SK-N-SH (cell line): ENCODE data around the gene PRKCQ. TPM values are rescaled to one million over a fixed set of nuclear protein-coding genes. Genes with fewer than 3 reads are reported as not detected.
"Not testable (repeated sequence)": the region's sequence is repeated elsewhere in the genome, so short reads cannot be mapped to it uniquely, and the experiment has no call there.

Source experiments
- CTCF ChIA-PET: fragments of 300-600, 350-600 bp; formaldehyde crosslinking; extraction: SDS; loops from one replicate; lab custom pipeline; 2021; lab: Yijun Ruan, JAX
- POLR2A ChIA-PET: fragments of 350-600 bp; sonication (Branson Sonifier 250); formaldehyde crosslinking; extraction: SDS; loops from one replicate; lab custom pipeline; 2020; ENCODE audit warnings: antibody characterized with exemption, inconsistent platforms; lab: Yijun Ruan, JAX
- DNase-seq: peaks from one replicate; pipeline ENCODE4 v3.0.0; 2012
- H2AFZ ChIP-seq: fragments of 200-600 bp; sonication (generic); 2 replicates; pipeline ENCODE4 v1.8.1; 2016; ENCODE audit warnings: antibody characterized with exemption, mild to moderate bottlenecking, low read depth
- H3F3A ChIP-seq: fragments of 200-600 bp; sonication (generic); replicated peaks from 2 replicates; pipeline ENCODE3; 2016; ENCODE audit warnings: antibody characterized with exemption, mild to moderate bottlenecking; ENCODE audit not compliant: insufficient read depth
- H3K27ac ChIP-seq, 2 experiments: fragments of 200-500 bp in 1 of 2; fragments of 200-600 bp in 1 of 2; sonication (Bioruptor generic) in 1 of 2; sonication (generic), shearing (Covaris generic) in 1 of 2; 2 replicates each; pipeline versions ENCODE4 v1.5.1 to v1.6.1; 2014 to 2016; ENCODE audit warnings: low read depth in 2 of 2, inconsistent platforms in 1 of 2, low read length in 1 of 2, mild to moderate bottlenecking in 1 of 2, mixed read lengths in 1 of 2
- H3K27me3 ChIP-seq: fragments of 200-600 bp; sonication (generic), shearing (Covaris generic); 2 replicates; pipeline ENCODE4 v1.6.1; 2016; ENCODE audit warnings: mixed run types; ENCODE audit not compliant: insufficient read depth
- H3K36me3 ChIP-seq, 2 experiments: fragments of 200-500 bp in 1 of 2; fragments of 200-600 bp in 1 of 2; sonication (Bioruptor generic) in 1 of 2; sonication (generic) in 1 of 2; replicated peaks in 1 of 2; 2 replicates each; pipeline versions ENCODE3 to v1.5.1; 2014 to 2016; ENCODE audit warnings: low read length in 1 of 2, mild to moderate bottlenecking in 1 of 2; ENCODE audit not compliant: insufficient read depth in 2 of 2, control insufficient read depth in 1 of 2
- H3K4me1 ChIP-seq, 2 experiments: fragments of 200-500 bp in 1 of 2; fragments of 200-600 bp in 1 of 2; sonication (Bioruptor generic) in 1 of 2; sonication (generic), shearing (Covaris generic) in 1 of 2; 2 replicates each; pipeline versions ENCODE4 v1.5.1 to v1.6.1; 2014 to 2016; ENCODE audit warnings: low read depth in 1 of 2, low read length in 1 of 2, mixed run types in 1 of 2; ENCODE audit not compliant: insufficient read depth in 2 of 2, control insufficient read depth in 1 of 2
- H3K4me2 ChIP-seq: fragments of 200-600 bp; sonication (generic), shearing (Covaris generic); 2 replicates; pipeline ENCODE4 v1.6.1; 2017; ENCODE audit warnings: mixed run types
- H3K4me3 ChIP-seq, 2 experiments: fragments of 200-500 bp in 1 of 2; fragments of 200-600 bp in 1 of 2; sonication (Bioruptor generic) in 1 of 2; sonication (generic), shearing (Covaris generic) in 1 of 2; 2 replicates each; pipeline versions ENCODE4 v1.5.1 to v1.8.1; 2014 to 2016; ENCODE audit warnings: low read depth in 2 of 2, inconsistent platforms in 1 of 2, low read length in 1 of 2, mild to moderate bottlenecking in 1 of 2, mixed read lengths in 1 of 2, moderate library complexity in 1 of 2
- H3K79me2 ChIP-seq: fragments of 200-600 bp; sonication (generic); 2 replicates; pipeline ENCODE4 v1.8.1; 2017; ENCODE audit warnings: mild to moderate bottlenecking; ENCODE audit not compliant: insufficient read depth
- H3K9ac ChIP-seq: fragments of 200-600 bp; sonication (generic); 2 replicates; pipeline ENCODE4 v1.6.1; 2017; ENCODE audit warnings: mixed run types
- H3K9me2 ChIP-seq: fragments of 200-600 bp; sonication (generic); 2 replicates; pipeline ENCODE4 v1.6.1; 2017; ENCODE audit warnings: mixed run types
- H3K9me3 ChIP-seq: fragments of 200-600 bp; sonication (generic); 2 replicates; pipeline ENCODE4 v1.6.1; 2017; ENCODE audit warnings: mixed run types, mild to moderate bottlenecking, moderate library complexity
- H4K20me1 ChIP-seq: fragments of 200-600 bp; sonication (generic); 2 replicates; pipeline ENCODE4 v1.6.1; 2017; ENCODE audit warnings: mild to moderate bottlenecking, mixed run types; ENCODE audit not compliant: insufficient read depth
- EZH2phosphoT487 ChIP-seq: fragments of 200-600 bp; sonication (generic); IDR thresholded peaks from 2 replicates; pipeline ENCODE4 v1.6.1; 2017; ENCODE audit warnings: low read depth, mixed run types, mild to moderate bottlenecking, antibody characterized with exemption, moderate library complexity, borderline replicate concordance
- FOSL2 ChIP-seq: IDR thresholded peaks from 2 replicates; pipeline ENCODE4 v1.4.0; 2012; ENCODE audit warnings: low read depth, mild to moderate bottlenecking, moderate library complexity, borderline replicate concordance
- GABPA ChIP-seq: IDR thresholded peaks from 2 replicates; pipeline ENCODE4 v1.4.0; 2012; ENCODE audit warnings: low read depth, mild to moderate bottlenecking
- IRF3 ChIP-seq: fragments of 150-350 bp; IDR thresholded peaks from 2 replicates; pipeline ENCODE4 v1.6.1; 2016; ENCODE audit warnings: mild to moderate bottlenecking, low read depth, low read length
- JUND ChIP-seq: IDR thresholded peaks from 2 replicates; pipeline ENCODE4 v1.4.0; 2012
- MEF2A ChIP-seq: IDR thresholded peaks from 2 replicates; pipeline ENCODE4 v1.4.0; 2012; ENCODE audit warnings: low read depth, borderline replicate concordance
- MXI1 ChIP-seq: IDR thresholded peaks from 2 replicates; pipeline ENCODE4 v1.6.1; 2012; ENCODE audit warnings: mild to moderate bottlenecking, low read depth, low read length, improper control_type of control experiment
- NRF1 ChIP-seq: IDR thresholded peaks from 2 replicates; pipeline ENCODE4 v1.6.1; 2012; ENCODE audit warnings: low read depth, mild to moderate bottlenecking, low read length
- POLR2AphosphoS5 ChIP-seq: IDR thresholded peaks from 2 replicates; pipeline ENCODE4 v1.6.1; 2012; ENCODE audit warnings: low read depth, low read length
- RCOR1 ChIP-seq: fragments of 150-350 bp; IDR thresholded peaks from 2 replicates; pipeline ENCODE4 v1.6.1; 2017; ENCODE audit warnings: antibody characterized with exemption, low read length
- REST ChIP-seq: IDR thresholded peaks from 2 replicates; pipeline ENCODE4 v1.6.1; 2012; ENCODE audit warnings: mild to moderate bottlenecking, low read depth, low read length, moderate library complexity
- RXRA ChIP-seq: IDR thresholded peaks from 2 replicates; pipeline ENCODE4 v1.4.0; 2012; ENCODE audit warnings: low read depth, mild to moderate bottlenecking, borderline replicate concordance
- SIN3A ChIP-seq: IDR thresholded peaks from 2 replicates; pipeline ENCODE4 v1.6.1; 2012; ENCODE audit warnings: low read depth, mild to moderate bottlenecking, low read length, moderate library complexity, borderline replicate concordance
- SMC3 ChIP-seq: IDR thresholded peaks from 2 replicates; pipeline ENCODE4 v1.6.1; 2012; ENCODE audit warnings: low read depth, low read length, improper control_type of control experiment
- TCF12 ChIP-seq: IDR thresholded peaks from 2 replicates; pipeline ENCODE4 v1.4.0; 2012
- TEAD4 ChIP-seq: IDR thresholded peaks from 2 replicates; pipeline ENCODE4 v1.4.0; 2012; ENCODE audit warnings: mild to moderate bottlenecking, borderline replicate concordance; ENCODE audit not compliant: insufficient read depth
- USF1 ChIP-seq: IDR thresholded peaks from 2 replicates; pipeline ENCODE4 v1.4.0; 2012; ENCODE audit warnings: low read depth, borderline replicate concordance
- YY1 ChIP-seq: IDR thresholded peaks from 2 replicates; pipeline ENCODE4 v1.4.0; 2012; ENCODE audit warnings: low read depth, mild to moderate bottlenecking
- ZBTB33 ChIP-seq: IDR thresholded peaks from 2 replicates; pipeline ENCODE4 v1.4.0; 2012; ENCODE audit warnings: low read depth, borderline replicate concordance
- WGBS: methylation state at CpG from one replicate; pipeline ENCODE4 v1.1.6; 2017; ENCODE audit warnings: low lambda C conversion rate; 5-methylcytosine and 5-hydroxymethylcytosine counted together
- polyA plus RNA-seq, 3 experiments: library from polyadenylated mRNA; depleted of rRNA; stranded (reverse); fragments of >200 nt; gene quantifications; 2 replicates each; pipeline ENCODE4 v1.2.3, GENCODE V29; 2012

The PRKCQ gene
- polyA plus RNA-seq, 1 of the 3 experiments (the other 2 are of a cell fraction) = 0.18 TPM

GRCh38 chr10:6382081-6382480 is 198.0 kb downstream of the PRKCQ start (continued):
- TF ChIP-seq REST (no peak), GABPA (no peak), TCF12 (peak; percentile 95), NRF1 (no peak), JUND (peak; percentile 35), YY1 (no peak), RXRA (no peak), MEF2A (no peak), SIN3A (no peak), FOSL2 (no peak), RCOR1 (no peak), TEAD4 (no peak), SMC3 (no peak), USF1 (no peak), EZH2phosphoT487 (no peak), MXI1 (no peak), ZBTB33 (no peak), IRF3 (no peak), POLR2AphosphoS5 (0 out of 2 replicates have a peak, but pooled peaks have one; percentile 17)

GRCh38 chr10:6380478-6380877 is 199.6 kb downstream of the PRKCQ start:
- H4K20me1 ChIP-seq, H3K9me2 ChIP-seq, H3K4me2 ChIP-seq, H3K4me3 ChIP-seq, H3K9ac ChIP-seq, H3K79me2 ChIP-seq, H2AFZ ChIP-seq, H3K27me3 ChIP-seq, H3K27ac ChIP-seq, H3K36me3 ChIP-seq, H3K9me3 ChIP-seq, DNase-seq, POLR2A ChIA-PET: not testable (repeated sequence)
- Histone ChIP-seq H3K4me1 (peaks cover 2 to 12% of the 10 kb centered on the region in 2 experiments; a peak in 3 of 4 replicates), H3F3A (peaks cover 13% of the 10 kb centered on the region)
- CTCF ChIA-PET = interaction anchor here (0.6 kb wide), 1 partner anchor 53 kb away, joined by 5 read pairs; no protein-coding TSS in a partner anchor
- 50% methylated on average over 4 of the region's 5 CpGs for WGBS
